ENCODE measurements around the gene RXRA. TPM values are rescaled to one million over a fixed set of nuclear protein-coding genes. Genes with fewer than 3 reads are reported as not detected.

The RXRA gene
- total RNA-seq, 1 donor from 2014 or later: 163 TPM

DNA sequence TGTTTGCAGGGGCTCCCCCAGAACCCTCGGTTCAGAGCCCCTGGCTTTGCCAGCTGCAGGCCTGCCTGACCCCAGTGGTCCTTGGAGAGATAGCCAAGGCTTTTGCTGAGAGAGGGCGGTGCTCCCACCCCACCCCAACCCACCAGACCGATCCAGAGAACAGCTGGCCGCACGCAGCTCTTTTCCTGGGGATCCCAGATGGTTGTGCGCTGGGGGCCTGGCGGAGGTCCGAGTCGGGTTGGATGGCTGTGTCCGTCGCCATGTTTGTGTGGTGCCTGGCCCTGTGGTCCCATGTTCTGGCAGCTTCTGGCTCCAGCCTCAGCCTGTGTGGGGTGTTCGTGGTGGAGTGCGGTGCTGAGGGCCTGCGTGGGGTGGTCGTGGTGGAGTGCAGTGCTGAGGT lies 97.5 kb downstream of the RXRA start:
- ATAC-seq (no peak), DNase-seq (ENCODE audit: low spot score) (no peak)

DNA sequence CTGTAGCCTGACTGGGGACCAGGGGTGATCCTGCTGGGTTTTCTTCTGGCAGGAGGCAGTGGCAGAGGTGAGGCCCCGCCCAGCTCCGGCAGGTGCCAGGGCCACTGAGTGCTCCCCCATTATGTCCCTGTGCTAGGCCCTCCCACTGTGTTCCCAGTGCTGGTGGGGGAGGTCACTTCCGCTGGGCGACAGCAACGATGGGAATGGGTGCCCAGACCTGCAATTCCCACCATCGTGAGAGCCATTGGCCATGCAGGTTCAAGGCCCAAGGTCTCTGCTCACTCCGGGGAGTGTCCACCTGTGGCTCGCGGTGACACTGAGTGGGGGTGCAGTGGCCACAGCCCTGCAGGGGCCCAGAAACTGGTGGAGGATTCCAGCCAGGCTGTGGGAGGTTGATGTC lies 98.6 kb downstream of the RXRA start:
- ATAC-seq (peak; percentile 33), DNase-seq (ENCODE audit: low spot score) (no peak)

DNA sequence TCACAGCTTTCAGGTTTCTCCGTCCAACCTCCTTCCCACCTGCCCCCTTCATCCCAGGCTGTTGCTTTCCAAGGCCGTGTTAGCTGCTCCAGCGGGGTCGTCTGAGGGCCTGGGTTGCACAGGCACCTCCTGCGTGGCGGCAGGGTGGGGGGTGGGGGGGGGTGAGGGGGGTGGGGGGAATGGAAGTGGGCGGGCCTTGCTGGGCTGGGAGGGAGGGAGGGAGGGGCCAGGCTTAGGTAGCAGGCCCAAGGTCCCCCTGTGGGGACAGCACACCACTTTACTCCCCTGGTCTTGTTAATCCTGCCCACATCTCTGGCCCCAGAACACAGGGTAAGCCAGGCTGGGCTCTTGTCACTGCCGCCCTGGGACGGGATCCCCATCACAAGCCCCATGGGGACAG lies 99.1 kb downstream of the RXRA start:
- ATAC-seq (no peak), DNase-seq (ENCODE audit: low spot score) (no peak)

DNA sequence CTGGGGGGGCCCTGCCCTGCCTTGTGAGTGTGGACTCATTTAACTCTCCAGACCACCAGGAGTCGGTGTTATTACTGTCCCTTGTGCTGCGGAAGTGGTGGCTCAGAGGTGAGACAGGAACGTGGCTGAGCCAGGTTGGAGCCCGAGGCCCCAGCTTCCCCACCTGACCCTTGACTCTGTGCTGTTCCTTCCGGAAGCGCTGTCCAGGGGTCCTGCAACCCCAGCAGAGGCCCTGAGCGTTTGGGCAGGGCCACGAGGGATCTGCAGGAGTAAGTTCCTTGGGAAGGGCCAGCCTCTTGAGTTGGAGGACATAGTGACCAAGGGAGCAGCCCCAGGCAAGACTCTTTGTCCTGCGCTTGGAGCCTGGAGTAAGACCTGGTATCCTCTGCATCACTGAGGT lies 99.6 kb downstream of the RXRA start:
- no peak for ATAC-seq
- DNase-seq (ENCODE audit: low spot score): no peak

DNA sequence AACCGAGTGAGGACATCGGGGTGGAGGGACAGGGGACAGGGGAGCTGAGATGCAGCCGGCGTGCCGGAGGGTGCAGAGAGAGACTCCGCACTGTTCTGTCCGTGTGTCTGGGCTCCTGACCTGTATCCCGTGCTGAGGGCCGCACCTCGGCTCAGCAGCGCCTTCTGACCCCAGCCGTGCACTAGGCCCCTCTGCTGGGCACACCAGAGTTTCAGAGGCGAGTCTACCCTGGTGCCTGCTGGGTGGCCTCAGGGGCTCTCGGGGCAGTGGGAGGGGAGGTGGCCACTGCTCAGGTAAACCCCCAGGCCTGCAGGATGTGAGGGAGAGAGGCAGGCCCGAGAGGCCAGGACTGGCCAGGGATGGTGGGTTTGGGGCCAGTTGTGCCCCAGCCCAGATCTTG lies 100.2 kb downstream of the RXRA start:
- no peak for ATAC-seq
- DNase-seq (ENCODE audit: low spot score): no peak

DNA sequence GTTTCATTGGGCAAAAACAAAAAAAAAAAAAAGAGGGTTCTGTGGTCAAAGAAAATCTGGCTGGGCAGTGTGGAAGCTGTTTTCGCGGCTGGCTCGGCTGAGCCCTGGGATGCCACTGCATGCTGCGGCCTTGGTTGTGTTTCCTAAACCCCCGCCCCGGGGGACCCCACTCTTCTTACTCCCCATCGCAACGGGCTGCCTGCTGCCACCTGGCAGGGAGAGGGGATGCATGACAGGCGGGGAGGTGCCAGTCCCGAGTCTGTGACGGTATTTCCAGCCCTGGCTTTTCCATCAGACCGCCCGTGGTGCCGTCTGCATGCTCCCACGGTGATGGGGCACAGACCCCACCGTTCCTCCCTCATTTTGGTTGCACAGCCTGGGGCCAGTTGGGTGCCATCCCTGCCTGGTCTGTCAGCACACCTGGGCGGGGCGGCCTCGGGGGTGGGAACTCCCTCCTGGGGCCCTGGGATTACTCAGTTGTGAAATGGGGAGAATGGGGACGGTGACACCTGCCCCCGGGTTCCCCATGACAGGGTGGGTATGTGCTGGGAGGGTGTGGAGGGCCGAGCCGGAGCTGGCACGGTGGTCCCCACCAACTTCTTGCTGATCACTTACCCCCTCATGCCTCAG lies 101.0 kb downstream of the RXRA start:
- DNase-seq (ENCODE audit: low spot score): no peak
- ATAC-seq: no peak

DNA sequence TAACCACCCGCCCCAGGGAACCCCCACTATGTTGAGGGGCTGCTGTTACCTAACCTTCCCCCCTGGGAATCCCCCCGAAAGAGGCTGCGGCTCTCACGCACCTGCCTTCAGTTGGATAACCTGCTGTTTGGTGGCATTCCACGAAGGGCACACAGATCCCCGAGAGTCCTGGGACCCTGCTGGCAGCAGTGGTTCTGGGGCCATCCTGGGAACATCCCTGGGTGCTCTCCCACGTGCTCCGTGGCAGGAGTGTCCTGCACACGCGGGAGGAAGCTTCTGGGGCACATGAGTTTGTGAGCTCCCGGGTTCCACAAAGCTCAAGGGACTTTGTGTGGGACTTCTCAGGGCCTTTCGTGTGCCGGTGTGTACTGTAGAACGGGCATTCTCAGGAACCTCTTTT lies 102.3 kb downstream of the RXRA start:
- no peak for ATAC-seq

DNA sequence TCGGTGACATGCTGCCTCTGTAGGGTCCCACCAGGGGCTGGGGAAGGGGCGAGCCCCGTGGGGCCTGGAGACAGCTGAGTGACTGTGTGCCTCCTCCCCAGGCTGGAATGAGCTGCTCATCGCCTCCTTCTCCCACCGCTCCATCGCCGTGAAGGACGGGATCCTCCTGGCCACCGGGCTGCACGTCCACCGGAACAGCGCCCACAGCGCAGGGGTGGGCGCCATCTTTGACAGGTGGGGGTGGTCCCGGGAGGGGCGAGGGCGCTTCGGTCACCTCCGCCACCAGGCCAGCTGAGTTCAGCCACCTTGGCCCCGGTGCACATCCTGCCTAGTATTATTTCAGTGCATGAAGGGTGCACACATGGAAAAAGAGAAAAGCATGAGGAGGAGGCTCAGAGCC lies 102.8 kb downstream of the RXRA start:
- ATAC-seq (no peak), DNase-seq (ENCODE audit: low spot score) (no peak)

More for the DNA sequence above, 102.3 kb downstream of the RXRA start:
- no peak for DNase-seq (ENCODE audit: low spot score)

DNA sequence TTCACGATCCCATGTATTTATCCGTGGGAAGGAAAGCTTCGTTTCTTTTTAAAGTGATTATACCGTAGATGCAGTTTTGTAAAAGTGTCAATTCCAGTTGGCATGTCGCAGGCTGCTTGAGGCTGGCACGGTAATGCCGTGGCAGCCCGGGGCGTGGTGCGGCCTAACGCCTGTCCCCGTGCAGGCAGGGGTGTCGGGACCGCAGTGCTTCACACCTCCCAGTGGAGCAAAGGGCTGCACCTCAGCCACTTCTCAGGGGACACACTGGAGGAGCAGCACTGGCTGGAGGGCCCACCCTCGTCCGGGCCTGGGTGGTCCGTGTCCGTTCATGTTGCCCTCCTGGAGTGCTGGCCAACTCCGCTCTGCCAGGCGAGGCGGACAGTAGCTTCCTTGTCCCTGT lies 103.2 kb downstream of the RXRA start:
- ATAC-seq: no peak
- no peak for DNase-seq (ENCODE audit: low spot score)

DNA sequence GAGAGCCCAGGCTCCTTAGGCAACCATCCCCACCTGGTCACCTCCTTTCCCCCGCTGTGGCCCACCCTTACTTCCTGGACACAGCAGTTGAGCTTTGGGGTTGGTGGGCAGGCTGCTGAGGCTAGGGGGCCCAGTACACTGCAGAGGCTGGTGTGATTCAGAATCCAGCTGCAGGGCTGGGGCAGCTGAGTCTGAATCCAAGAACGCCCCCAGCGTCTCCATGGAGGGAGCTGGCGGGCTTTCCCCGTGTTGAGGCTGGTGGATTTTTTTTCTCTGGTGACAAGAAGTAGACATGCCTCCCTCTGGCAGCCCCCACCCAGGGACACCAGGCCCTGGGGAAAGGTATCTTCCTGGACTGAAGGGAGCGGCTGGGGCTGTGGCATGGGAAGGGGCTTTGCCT lies 104.8 kb downstream of the RXRA start:
- no peak for ATAC-seq
- no peak for DNase-seq (ENCODE audit: low spot score)

DNA sequence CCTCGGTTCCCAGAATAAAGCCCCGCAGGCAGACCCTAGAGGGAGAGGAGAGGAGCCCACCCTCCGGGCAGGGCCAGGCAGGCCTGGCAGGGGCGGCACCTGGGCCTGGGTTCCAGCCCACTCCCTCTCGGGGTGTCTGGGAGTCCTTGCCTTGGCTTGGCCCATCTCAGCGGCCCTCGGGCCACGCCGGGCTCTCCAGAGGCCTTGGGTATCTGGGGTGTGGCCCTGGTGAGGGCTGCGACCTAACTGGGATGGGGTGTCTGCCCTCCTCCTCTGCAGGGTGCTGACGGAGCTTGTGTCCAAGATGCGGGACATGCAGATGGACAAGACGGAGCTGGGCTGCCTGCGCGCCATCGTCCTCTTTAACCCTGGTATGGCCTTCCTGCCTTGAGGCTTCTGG lies 105.4 kb downstream of the RXRA start:
- ATAC-seq (no peak), DNase-seq (ENCODE audit: low spot score) (no peak)

DNA sequence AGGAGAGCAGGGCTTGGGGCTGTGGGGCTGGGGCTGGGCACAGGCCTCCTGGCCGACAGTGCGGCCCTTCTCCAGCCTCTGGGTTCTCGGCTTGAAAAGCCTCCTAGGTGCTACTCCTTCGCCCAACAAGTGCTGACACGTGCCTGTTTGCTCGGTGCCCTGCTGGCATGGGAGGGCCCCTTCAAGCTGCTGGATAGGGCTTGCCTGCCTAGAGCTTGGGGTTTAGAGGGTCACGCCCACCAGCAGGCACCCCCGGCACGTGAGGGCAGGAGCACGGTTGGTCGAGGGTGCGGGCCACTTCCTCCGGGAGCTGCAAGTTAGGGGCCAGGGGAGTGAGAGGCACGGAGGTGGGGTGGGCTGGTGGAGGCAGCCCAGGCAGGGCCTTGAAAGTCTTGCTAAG lies 106.2 kb downstream of the RXRA start:
- ATAC-seq: no peak
- DNase-seq (ENCODE audit: low spot score): no peak

DNA sequence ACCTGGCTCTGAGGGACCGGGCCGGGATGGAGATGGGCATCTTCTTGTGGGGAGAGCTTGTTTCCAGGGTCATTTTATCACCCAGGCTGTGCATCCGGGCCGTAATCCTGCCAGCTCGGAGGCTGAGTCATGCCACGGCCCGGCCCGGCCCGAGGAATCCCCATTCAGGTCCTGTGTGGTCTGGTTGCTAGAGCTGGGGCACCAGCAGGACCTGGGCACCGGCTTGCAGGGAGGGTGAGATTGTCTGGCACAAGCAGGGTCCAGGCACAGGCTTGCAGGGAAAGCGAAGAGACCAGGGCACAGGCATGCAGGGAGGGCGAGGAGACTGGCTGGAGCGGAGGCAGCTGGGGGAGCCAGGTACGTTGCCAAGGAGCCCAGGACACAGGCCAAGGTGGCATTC lies 106.8 kb downstream of the RXRA start:
- peak; percentile 57 for DNase-seq (ENCODE audit: low spot score)
- ATAC-seq: peak; percentile 0

DNA sequence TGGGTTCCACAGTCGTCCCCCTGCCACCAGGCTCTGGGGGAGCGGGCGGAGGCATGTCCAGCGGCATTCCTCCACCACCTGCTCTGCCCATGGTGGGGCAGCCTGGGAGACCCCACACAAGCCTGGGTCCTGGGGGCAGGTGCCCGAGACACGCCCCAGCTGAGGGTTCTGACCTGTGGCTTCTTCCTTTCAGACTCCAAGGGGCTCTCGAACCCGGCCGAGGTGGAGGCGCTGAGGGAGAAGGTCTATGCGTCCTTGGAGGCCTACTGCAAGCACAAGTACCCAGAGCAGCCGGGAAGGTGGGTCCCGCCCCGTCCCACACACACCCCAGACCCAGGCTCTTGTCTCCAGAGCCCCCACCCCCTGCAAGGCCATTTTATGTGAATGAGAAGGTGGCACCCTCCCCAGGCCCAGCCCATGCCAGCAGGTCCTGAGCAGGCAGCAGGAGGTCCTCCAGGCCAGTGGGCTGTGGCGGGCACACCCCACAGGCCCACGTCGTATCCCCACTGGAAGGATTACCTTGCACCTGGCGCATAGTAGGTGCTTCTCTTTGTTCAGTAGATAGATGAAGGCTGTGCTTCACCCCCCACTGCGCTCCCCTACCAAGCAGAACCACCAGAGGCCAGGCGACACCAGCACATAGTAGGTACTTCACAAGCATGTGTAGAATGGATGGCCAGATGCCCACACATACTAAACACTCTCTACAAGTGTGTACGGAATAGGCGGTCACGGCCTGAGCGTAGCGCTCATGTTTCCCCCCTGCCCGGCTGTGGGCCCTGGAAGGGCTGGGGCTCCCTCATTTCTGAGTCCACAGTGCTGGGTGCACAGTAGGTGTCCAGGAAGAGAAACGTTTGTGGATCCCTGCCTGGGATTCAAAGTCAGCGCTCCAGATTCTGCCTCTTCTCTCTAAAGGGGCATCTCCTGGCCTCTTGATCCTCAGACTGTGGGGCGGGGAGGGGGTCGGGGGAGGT lies 107.9 kb downstream of the RXRA start:
- DNase-seq (ENCODE audit: low spot score) (peak; percentile 57), ATAC-seq (peak; percentile 1)

DNA sequence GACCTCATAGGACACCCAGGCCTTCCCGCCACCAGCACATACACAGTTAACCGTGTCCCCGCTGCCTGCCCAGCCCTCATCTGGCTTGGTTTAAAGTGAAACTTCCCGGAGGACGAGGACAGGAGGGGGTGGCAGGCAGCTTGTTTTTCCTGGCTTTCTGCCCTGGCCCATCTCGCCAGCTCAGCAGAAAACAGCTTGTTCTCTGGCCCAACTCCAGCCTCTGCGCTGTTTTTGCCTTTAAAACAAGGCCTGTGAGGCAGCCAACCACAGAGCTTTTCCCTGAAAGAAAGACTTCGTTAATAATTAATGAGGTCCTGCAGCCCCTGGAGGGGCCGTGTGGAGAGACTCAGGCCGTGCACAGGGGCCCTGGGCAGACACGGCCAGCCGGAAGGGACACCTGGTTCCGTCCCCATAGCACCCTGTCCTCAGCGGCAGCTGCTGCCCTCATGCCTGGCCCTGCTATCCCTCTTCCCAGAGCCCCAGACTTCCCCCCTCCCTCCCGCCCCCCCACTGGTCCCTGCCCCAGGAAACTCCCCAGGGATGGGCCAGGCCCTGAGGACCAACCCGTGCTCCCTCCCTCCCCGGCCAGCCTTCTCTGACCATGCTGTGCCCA lies 108.7 kb downstream of the RXRA start:
- DNase-seq (ENCODE audit: low spot score) (peak; percentile 99), ATAC-seq (peak; percentile 61)

DNA sequence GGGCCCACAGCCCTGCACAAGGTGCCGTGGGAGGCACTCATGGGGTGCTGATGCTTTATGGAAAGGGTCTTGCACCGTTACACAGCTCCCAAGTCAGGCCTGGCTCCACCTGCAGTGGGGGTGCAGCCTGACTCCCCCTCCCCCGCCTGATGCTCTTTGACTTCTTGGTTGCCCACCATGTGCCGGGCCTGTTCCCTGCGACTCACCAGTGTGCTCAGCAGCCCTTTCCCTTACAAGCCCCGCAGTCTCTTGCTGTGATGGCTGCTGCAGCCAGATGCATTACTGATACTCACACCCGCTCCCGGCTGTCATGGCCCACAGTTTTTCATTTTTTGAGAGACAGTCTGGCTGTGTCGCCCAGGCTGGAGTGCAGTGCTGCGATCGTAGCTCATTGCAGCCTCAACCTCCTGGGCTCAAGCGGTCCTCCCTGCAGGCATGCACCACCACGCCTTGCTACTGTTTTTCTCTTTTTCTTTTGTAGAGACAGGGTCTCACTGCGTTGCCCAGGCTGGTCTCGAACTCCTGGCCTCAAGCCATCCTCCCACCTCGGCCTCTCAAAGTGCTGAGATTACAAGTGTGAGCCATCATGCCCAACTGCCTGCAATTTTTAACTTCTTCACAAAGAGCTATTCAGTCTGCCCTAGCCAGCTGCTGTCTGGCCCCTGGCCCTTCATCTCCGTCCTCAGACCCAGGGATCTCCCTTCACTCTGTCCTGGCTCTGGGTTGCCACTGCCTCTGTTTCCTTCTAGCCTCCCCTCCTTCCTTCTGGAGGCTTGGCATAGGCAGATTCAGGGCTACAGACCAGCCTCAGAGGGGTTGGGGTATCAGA lies 109.5 kb downstream of the RXRA start:
- no peak for ATAC-seq

DNA sequence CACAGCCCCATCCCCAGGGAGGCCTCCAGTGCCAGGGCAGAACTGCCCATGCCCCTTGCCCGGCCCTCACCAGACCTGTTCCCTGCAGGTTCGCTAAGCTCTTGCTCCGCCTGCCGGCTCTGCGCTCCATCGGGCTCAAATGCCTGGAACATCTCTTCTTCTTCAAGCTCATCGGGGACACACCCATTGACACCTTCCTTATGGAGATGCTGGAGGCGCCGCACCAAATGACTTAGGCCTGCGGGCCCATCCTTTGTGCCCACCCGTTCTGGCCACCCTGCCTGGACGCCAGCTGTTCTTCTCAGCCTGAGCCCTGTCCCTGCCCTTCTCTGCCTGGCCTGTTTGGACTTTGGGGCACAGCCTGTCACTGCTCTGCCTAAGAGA lies 110.1 kb downstream of the RXRA start:
- no peak for ATAC-seq

More for the DNA sequence above, 109.5 kb downstream of the RXRA start:
- DNase-seq (ENCODE audit: low spot score): no peak

DNA sequence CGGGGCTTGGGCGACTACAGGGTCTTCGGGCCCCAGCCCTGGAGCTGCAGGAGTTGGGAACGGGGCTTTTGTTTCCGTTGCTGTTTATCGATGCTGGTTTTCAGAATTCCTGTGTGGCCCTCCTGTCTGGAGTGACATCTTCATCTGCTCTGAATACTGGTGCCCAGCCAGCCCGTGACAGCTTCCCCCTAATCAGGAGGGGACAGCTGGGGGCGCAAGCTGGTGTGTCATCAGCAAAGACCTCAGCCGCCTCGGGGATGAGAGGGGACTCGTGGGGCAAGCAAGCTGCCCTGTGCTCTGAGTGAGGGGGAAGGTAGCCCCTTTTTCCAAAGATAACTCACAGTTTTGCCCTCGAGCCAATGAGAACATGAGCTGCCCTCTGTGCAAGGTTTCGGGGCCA lies 110.7 kb downstream of the RXRA start:
- DNase-seq (ENCODE audit: low spot score): no peak

More for the DNA sequence above, 110.1 kb downstream of the RXRA start:
- no peak for DNase-seq (ENCODE audit: low spot score)

DNA sequence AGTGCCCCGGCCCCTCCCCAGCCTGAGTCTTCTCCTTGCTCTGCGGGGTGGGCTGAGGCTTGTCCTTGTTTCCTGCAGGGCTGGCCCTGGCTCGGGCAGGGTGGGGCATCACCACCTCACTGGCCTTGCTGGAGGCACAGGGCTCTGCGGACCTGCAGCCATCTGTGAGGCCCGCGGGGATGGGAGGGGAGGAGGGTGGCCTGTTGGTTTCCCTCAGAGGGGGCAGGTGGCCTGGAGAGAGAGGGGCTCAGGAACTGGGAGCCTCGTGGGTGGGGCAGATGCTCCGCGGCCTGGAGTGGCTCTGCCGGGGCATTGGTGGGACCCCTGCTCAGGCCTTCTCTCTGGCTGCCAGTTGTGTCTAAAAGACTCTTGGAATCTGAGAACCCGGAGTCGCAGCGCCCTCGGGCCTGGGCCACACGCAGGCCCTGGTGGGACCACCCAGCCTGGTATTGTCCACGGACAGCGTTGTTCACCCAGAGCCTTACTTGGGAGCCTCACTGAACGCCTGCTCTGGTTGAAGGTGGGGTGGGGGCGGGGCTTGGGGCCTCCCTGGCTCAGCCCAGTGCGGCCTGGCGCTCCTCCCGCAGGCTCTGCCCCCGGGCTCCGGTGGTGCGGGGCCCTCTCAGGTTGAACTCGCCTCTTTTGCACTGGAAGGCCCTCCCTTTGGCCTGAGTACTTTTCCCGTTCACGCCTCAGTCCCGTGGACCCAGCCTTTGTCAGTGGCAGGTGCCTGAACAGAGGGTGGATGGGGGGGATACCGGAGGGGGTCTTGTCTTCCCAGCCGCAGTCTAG lies 111.3 kb downstream of the RXRA start:
- ATAC-seq (peak; percentile 33), DNase-seq (ENCODE audit: low spot score) (peak; percentile 86)

More for the DNA sequence above, 110.7 kb downstream of the RXRA start:
- ATAC-seq: no peak

DNA sequence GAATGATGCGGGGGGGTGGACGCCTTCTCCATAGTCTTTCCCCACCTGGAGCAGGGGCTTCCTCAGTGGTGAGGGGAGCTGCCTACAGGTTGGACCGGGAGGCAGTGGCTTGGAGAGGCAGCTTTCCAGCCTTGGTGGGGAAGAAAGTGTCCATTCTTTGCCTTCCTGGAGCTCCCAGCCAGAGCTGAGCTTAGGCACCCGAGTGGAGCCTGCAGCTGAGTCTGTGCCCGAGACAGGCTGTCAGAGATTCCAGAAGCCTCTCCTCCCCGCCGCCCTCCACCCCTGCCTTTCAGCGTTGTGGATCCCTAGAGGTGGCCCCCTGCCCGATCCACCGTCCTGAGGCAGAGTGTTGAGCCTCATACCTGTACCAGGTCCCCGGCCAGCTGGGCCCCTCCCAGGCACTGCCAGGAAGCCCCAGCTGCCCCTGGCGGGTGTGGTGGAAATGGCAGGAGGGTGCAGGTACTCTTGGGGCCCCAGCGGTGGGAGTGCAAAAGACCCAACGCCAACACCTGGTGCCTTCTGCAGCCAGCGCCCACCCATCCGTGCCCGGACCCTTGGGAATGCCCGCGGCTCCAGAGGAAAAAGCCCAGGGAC lies 112.0 kb downstream of the RXRA start:
- peak; percentile 9 for ATAC-seq
- DNase-seq (ENCODE audit: low spot score): no peak
